ENCODE measurements around the gene NFKB2. TPM values are rescaled to one million over a fixed set of nuclear protein-coding genes. Genes with fewer than 3 reads are reported as not detected.

Gene NFKB2
- total RNA-seq, 1 donor from 2014 or later, result 6.8 TPM

DNA sequence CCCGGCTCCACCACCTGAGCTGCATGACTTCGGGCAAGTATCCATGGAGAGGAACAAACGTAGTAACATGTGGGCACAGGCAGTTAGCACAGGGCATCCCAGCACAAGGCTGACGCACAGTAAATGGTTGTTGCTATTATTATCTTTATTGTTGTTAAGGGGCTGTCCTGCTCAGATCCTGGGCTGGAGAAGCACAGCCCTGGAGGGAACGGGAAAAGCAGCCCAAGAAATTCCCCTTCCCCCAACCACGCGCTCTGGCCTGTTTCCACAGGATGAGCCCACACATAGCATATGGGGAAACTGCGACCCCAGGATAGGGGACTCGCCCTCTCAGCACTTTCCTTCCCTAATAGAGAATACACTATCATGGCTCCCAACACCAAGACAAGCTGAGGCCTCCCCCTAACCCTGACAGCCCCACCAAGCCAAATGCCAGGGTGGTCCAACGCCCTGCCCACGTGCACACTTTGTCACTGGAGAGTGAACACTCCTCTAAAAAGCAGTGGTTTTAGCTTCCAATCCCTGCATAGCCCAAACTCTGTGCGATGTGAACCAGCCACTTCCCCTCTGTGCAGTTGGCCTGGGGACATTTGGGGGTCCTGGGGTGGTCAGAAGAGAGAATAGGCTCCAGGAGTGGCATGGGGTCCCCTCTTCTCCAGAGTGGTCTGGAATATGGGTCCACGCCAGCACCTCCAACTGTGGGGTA lies 12.1 kb downstream of the NFKB2 start:
- no peak for DNase-seq (ENCODE audit: low read depth)
- H3K27me3 ChIP-seq (ENCODE audit: control insufficient read depth, insufficient read depth, low read length), result peaks cover 37% of the 10 kb centered on the region
- no peak for TF ChIP-seq CTCF (IDR thresholded peaks at IDR 0.05; ENCODE audit: insufficient read depth, low read length, severe bottlenecking)
- peaks cover under 1% of the 10 kb centered on the region for H3K36me3 ChIP-seq (ENCODE audit: control insufficient read depth, insufficient read depth, low read length)
- no peak for FAIRE-seq
- H3K4me3 ChIP-seq (ENCODE audit: low read depth, low read length), result no peak overlapping the region

DNA sequence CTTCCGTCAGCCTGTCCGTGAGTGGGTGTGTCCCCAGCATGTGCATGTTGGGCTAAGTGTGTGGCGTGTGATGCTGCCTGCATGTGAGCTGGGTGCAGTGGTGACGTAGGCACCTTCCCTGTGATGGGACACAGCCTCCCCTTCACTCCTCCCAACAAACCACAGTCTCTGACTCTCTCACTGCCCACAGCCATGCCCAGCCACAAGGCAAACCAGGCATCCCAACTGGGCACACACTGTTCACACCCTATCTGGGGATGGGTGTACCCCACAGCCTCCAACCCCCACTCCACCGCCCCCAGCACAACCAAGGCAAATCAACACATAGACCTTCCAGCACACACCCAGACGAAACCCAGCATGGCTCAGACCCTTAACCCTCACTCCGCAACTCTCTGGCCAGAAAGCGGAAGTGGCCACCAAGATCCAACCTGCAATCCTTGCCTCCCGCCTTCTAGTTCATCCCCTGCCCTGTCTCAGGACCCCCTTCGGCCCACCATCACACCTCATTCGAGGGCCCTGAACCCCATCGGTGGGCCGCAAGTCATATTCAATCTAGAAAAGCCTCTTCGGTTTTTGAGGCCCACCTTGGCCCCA lies 12.7 kb downstream of the NFKB2 start:
- no peak for TF ChIP-seq CTCF (IDR thresholded peaks at IDR 0.05; ENCODE audit: insufficient read depth, low read length, severe bottlenecking)
- no peaks in the 10 kb centered on the region for H3K36me3 ChIP-seq (ENCODE audit: control insufficient read depth, insufficient read depth, low read length)
- FAIRE-seq (no peak), DNase-seq (ENCODE audit: low read depth) (no peak)
- peaks cover 37% of the 10 kb centered on the region for H3K27me3 ChIP-seq (ENCODE audit: control insufficient read depth, insufficient read depth, low read length)
- no peak overlapping the region for H3K4me3 ChIP-seq (ENCODE audit: low read depth, low read length)

DNA sequence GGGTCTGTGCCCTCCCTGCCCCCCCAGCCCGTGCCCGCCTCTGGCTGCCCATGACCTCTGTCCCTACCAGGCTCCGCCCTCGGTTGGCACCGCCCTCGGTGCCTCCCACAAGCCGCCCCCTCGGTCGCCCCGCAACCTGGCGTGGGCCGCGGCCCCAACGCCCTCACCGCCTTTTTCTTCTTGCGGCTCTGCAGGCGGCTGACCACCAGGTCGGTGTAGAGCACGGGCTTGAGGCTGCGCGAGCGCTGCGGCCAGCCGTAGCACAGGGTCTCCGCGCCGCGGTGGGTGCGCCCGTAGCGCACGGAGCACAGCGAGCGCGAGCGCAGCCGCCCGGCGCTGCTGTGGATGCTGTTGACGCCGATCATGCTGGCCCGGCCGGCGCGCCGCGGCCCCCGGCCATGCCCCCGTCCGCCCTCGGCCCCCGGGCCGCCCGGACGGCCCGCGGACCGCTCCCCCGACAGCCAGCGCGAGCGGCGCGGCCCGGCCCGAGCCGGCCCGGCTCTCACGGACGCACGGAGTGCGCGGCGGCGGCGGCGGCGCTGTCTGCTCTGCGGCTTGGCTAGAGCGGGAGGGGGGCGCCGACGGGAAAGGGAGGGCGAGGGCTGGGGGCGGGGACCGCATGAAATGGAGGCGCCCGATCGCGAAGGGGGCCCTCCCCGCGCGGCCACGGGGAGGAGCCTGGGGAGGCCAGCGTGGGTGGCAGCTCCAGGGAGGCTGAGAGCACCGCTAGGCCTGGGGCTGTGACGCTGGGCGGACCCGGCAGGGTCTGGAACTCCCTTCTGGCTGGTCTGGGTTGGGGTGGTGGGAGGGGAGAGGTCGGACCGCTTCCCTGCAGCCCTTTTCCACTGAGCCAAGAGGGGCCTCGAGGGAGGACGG lies 13.5 kb downstream of the NFKB2 start:
- TF ChIP-seq CTCF (IDR thresholded peaks at IDR 0.05; ENCODE audit: insufficient read depth, low read length, severe bottlenecking), result no peak
- no peak for DNase-seq (ENCODE audit: low read depth)
- Histone ChIP-seq H3K27me3 (ENCODE audit: control insufficient read depth, insufficient read depth, low read length) (peaks cover 37% of the 10 kb centered on the region), H3K4me3 (ENCODE audit: low read depth, low read length) (peak overlapping the region; percentile 24), H3K36me3 (ENCODE audit: control insufficient read depth, insufficient read depth, low read length) (no peaks in the 10 kb centered on the region)
- no peak for FAIRE-seq

DNA sequence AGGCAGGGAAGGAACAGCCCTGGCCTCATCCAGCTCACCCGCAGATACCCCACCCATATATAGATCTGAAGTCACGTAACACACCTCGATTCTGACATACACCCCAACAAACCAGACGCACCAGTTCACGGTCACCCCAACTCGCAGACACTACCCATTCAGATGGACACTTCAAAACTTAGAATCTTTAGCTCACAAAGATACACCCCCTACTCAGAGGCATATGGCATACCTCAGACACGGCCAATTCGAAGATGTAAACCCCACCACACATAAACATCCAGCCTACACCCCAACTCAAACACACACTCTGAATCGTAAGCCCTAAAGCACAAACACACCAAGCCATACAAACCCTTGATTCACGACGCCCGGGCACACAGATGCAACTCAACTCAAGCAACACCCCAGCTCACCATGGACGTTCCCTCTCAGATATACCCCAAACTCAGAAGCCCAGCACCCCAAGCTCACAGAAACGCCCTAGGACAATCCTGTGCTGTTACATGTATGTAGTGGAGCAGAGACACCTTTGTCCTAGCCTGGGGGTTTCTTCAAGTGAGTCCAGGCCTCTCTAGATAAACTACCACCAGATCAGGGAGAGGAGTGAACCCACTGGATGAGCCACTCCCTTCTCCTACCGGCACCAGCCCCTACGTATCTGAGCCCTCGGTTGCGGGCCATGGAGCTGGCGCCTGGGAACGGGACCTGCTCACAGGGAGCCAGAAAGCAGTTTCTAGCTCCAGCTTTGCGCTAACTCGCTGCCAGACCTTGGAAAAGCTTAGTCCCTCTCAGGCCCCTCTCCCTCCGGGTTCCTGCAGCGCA lies 14.3 kb downstream of the NFKB2 start:
- Histone ChIP-seq H3K4me3 (ENCODE audit: low read depth, low read length) (peak overlapping the region; percentile 14), H3K27me3 (ENCODE audit: control insufficient read depth, insufficient read depth, low read length) (peaks cover 37% of the 10 kb centered on the region)
- no peak for DNase-seq (ENCODE audit: low read depth)

More for the DNA sequence above, 14.3 kb downstream of the NFKB2 start:
- H3K36me3 ChIP-seq (ENCODE audit: control insufficient read depth, insufficient read depth, low read length), result no peaks in the 10 kb centered on the region
- TF ChIP-seq CTCF (IDR thresholded peaks at IDR 0.05; ENCODE audit: insufficient read depth, low read length, severe bottlenecking), result no peak
- FAIRE-seq, result peak; percentile 40

Data from bronchial epithelial cell (primary cell).